ENCODE data around the gene XRCC5.

- TF ChIP-seq CTCF (conservative IDR thresholded peaks at IDR 0.05; ENCODE audit: low read depth, low read length) (no peak), EZH2 (IDR thresholded peaks at IDR 0.05; ENCODE audit: borderline replicate concordance, low read depth, low read length, poor library complexity, severe bottlenecking) (no peak)
Observed at GRCh38 chr2:216232721-216233120, 123.6 kb downstream of the XRCC5 start.
